Endothelial cell of umbilical vein (primary cell): ENCODE measurements around the gene SPDL1.

ENCODE experiments used
- CTCF ChIP-seq, 2 donors: IDR thresholded peaks; 1 replicate in 1 of 2; 2 replicates in 1 of 2; pipeline ENCODE4 v1.5.1; 2011; ENCODE audit warnings: low read length in 2 of 2, mild to moderate bottlenecking in 2 of 2, moderate library complexity in 2 of 2, control low read depth in 1 of 2, inconsistent platforms in 1 of 2, low read depth in 1 of 2; ENCODE audit not compliant: insufficient read depth in 1 of 2; ENCODE audit errors: extremely low read depth in 1 of 2
- JUN ChIP-seq: IDR thresholded peaks from 2 replicates; pipeline ENCODE4 v1.6.1; 2011; ENCODE audit warnings: borderline replicate concordance, low read depth; ENCODE audit not compliant: insufficient read length, insufficient read depth

GRCh38 chr5:169538944-169539343 lies 44.6 kb upstream of the SPDL1 start:
- TF ChIP-seq JUN (no peak), CTCF (IDR thresholded peaks at IDR 0.05; ENCODE audit: extremely low read depth in 1 of 2, insufficient read depth in 1 of 2, low read depth in 1 of 2, low read length in 2 of 2) (no peak)
